K562 (cell line): ENCODE measurements around the gene HAUS6.

ENCODE experiments used
- HNRNPLL ChIP-seq: fragments of 200-400 bp; formaldehyde crosslinking; IDR thresholded peaks from 2 replicates; pipeline ENCODE4 v1.6.1; 2017; ENCODE audit warnings: low read length, low read depth, mild to moderate bottlenecking; ENCODE audit not compliant: poor library complexity, severe bottlenecking
- PRDM10 ChIP-seq: fragments of 450-650 bp; IDR thresholded peaks from 2 replicates; pipeline ENCODE4 v1.6.1; 2018; ENCODE audit not compliant: partially characterized antibody
- SOX6 ChIP-seq: fragments of 450-650 bp; IDR thresholded peaks from 2 replicates; pipeline ENCODE4 v1.6.1; 2014; ENCODE audit warnings: mild to moderate bottlenecking
- TGIF2 ChIP-seq: sonication (generic); formaldehyde crosslinking; IDR thresholded peaks from 2 replicates; pipeline ENCODE4 v1.8.1; 2022; ENCODE audit warnings: mild to moderate bottlenecking, missing genetic modification reagents, moderate library complexity
- ZNF253 ChIP-seq: fragments of 250-450 bp; sonication (Bioruptor Pico); conservative IDR thresholded peaks from 2 replicates; pipeline ENCODE4 v1.6.1; 2021; ENCODE audit warnings: mild to moderate bottlenecking
- ZNF780A ChIP-seq: fragments of 250-450 bp; sonication (Bioruptor Pico); IDR thresholded peaks from 2 replicates; pipeline ENCODE4 v1.5.0; 2021; ENCODE audit warnings: mild to moderate bottlenecking

GRCh38 chr9:19020886-19021455 is 81.7 kb downstream of the HAUS6 start:
- TF ChIP-seq ZNF780A (CRISPR knock-in tag) (no peak), ZNF253 (CRISPR knock-in tag) (no peak), HNRNPLL (no peak), TGIF2 (CRISPR knock-in tag) (no peak), PRDM10 (no peak), SOX6 (no peak)
